Fibroblast of skin of back (primary cell): ENCODE data around the gene KLF14.
"Not testable (repeated sequence)": the region's sequence is repeated elsewhere in the genome, so short reads cannot be mapped to it uniquely, and the experiment has no call there.

Experiments
- DNase-seq: peaks from one replicate; pipeline ENCODE4 v3.0.0-alpha.2; 2013

Gene KLF14

DNA sequence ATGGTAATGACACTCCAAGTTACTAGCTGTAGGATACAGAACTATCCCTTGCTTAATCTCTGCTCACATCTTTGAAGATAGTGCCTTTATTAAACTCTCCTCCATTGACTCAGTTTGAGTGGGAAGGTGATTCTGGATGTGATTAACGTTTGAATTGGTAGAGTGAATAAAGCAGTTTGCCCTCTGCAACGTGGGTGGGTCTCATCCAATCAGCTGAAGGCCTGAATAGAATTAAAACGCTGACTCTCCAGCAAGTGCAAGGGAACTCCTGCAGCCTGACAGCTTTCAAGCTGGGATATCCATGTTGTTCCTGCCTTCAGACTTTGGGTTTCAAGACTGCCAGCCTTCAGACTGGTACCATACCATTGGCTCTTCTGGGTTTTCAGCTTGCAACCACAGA lies 21.6 kb downstream of the KLF14 start:
- no peak for DNase-seq

DNA sequence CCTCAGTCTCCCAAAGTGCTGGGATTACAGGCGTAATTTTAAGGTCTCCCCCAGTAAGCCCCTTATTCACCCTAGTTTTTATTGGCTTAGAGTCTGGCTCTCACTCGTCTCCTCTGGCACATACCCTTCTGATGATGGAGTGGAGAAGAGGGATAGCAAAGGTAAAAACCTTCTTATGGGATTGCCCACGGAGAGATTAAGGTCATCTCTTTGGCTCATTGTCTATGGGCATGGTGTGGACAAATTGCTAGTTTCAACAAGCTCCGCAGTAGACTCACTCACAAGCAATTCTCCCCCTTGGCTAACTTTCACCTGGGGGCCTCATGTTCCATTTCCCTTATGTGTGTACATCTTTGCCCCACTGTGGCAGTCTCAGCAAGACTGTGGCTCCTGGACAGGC lies 25.2 kb downstream of the KLF14 start:
- DNase-seq: no peak

DNA sequence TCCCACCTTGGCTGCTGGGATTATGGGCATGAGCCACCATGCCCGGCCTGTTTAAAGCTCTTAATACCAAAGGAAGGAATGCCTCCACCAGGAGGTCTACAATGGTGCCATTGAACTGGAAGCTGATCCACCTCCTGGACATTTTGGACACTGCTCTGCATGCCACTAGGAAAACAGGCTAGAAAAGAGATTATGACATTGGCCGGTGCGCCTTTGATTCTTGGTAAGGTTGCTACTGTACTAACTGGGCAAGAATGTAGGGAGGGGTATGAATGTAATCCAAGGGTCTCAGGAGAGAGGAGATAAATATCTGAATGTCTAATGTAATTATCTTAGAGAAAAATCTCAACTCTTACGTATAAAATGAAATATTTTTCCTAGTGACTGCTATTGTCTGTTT lies 26.0 kb downstream of the KLF14 start:
- DNase-seq: no peak

DNA sequence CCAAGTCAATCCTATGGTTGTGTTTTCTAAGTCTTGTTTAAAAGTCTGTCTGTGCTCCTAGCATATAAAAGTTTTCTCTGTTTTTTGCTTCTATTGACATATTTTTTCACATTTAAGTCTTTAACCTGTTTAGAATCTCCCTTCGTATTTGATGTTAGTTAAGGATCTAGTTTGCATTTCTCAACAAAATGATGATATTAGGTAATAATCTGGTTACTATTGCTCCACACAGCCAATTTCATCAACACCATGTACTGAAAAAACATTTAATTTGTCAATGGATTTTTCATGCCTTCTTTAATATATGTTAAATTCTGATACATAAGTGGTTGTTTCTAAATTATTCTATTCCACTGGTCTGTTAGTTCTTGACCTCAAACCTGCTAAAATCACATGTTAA lies 30.2 kb downstream of the KLF14 start:
- no peak for DNase-seq

DNA sequence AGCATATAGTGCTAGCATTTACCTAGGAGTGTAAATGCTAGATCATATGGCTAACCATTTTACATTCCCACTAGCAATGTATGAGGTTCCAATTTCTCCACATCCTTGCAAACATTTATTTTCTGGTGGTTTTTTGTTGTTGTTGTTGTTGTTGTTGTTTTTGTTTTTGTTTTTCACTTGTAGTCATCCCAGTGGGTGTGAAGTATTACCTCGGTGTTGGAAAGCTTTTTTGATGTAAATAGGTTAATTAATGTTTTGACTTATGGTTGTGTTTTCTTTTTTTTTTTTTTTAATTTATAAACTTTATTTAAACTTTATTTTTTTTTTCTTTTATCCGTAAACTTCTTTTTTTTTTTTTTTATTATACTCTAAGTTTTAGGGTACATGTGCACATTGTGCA lies 32.4 kb downstream of the KLF14 start:
- no peak for DNase-seq

DNA sequence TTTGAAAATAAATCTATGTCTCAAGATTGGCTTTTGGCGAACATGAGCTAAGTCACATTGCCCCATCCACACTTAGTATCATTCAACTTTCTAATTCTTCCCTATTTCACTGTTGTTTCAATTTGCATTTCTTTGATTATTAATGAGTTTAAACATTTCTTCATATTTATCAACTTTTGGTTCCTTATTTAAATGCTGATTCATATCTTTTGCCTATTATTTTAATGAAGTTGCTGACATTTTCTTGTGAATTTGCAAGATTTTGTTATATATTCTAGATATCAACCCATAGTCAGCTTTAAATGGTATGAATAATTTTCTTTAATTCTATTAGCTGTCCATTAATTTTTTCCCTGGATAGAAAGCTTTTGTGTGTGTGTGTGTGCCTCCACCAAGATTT lies 33.2 kb downstream of the KLF14 start:
- no peak for DNase-seq

DNA sequence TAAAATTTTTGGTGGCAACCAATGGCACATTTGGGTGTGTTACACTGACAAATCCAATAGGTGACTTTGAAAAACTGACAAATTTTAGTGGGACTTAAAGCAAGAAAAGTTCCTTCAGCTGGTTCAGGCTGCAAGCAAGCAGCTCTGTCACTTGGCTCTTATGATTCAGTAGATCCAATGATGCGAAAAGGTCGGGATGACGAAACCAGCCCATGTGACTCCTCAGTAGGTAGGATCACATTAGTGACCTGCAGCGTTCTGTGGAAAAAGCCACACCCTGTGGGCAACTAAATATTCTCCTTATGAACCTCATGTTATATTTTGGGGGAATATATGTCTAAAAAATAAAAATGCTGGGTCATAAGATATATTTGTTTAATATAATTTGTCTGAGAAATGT lies 34.3 kb downstream of the KLF14 start:
- no peak for DNase-seq

DNA sequence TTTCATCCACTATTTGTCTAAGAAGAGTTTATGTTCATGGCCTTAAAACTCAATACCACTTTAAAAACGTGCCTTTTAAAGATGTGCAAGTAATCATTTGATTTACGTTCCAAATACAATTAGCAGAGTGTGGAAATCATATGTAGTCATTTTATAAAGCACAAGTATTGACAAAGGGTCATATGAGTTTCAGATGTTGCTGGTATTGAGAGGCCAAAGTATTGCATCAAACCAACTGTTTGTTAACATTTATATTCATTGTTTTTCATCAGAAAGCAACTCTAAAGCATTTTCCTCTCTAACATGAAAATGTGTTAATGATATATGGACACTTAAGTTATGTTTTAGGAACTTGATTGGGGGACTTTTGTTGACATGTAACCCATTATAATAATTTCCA lies 36.2 kb downstream of the KLF14 start:
- no peak for DNase-seq

DNA sequence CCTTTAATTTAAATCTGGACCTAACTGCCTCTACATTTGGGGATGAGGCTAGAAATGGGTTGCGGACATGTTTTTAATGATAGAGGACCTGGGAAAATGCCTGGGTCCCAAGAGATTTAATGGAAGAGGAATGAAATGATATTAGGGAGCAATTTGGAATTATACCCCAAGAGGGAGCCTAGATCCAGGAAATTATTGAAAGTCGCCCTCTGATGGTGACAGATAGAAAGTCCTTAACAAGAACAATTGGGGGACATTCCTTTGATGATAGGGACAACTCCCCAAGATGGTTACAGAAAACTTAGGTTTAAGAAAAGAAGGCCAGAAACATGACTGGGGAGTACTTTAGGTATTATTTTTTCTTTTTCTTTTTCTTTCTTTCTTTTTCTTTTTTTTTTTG lies 38.2 kb downstream of the KLF14 start:
- DNase-seq: peak; percentile 42

DNA sequence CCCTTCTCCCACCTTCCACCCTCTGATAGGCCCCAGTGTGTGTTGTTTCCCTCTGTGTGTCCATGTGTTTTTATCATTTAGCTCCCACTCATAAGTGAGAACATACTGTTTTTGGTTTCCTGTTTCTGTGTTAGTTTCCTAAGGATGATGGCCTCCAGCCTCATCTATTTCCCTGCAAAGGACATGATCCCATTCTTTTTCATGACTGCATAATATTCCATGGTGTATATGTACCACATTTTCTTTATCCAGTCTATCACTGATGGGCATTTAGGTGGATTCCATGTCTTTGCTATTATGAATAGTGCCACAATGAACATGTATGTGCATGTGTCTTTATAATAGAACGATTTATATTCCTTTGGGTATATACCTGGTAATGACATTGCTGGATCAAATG lies 41.6 kb downstream of the KLF14 start:
- not testable (repeated sequence) for DNase-seq

DNA sequence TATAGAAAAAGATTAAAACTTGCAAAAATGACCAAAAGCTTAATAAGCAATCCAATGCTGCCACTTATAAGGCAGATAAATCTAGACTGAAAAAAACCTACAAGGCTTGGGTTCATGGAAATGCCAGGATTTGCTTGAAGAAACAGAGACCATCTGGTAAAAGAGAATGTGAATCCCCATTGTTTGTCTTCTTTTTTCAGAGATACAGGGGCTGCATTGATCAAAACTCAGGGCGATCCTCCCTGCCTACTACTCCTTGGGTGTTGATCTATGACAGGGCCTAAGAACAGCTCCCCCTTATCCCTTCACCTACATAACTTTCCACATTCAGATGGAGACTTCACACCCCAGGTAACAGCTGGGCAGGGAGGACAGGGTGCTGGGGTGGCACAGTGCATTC lies 44.3 kb downstream of the KLF14 start:
- no peak for DNase-seq

DNA sequence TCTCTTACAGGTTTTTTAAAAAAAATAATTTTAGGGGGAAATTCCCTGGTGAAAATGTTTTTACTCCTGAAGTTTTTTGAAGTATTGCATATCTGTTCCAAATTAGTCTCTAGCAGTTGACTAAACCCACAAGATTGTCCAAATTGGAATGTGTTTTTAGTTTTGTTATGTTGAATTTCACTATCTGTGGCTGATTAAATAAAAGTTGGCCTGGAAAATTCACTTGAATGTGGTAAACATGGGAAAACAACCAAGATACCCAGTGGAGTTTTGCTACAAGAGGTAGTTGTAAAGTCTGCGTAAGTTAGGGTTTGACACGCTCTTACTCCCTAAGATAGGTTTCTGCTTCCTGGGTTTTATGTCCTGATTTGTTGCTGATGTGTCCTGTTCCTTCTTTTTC lies 51.0 kb downstream of the KLF14 start:
- no peak for DNase-seq
